RKO (cell line): Measurements from ENCODE around the gene ZNF595.
"Not testable (repeated sequence)": the region's sequence is repeated elsewhere in the genome, so short reads cannot be mapped to it uniquely, and the experiment has no call there.

ENCODE experiments used
- DNase-seq: peaks from one replicate; pipeline ENCODE4 v3.0.0-alpha.2; 2016; ENCODE audit warnings: low spot score

ZNF595 gene

DNA sequence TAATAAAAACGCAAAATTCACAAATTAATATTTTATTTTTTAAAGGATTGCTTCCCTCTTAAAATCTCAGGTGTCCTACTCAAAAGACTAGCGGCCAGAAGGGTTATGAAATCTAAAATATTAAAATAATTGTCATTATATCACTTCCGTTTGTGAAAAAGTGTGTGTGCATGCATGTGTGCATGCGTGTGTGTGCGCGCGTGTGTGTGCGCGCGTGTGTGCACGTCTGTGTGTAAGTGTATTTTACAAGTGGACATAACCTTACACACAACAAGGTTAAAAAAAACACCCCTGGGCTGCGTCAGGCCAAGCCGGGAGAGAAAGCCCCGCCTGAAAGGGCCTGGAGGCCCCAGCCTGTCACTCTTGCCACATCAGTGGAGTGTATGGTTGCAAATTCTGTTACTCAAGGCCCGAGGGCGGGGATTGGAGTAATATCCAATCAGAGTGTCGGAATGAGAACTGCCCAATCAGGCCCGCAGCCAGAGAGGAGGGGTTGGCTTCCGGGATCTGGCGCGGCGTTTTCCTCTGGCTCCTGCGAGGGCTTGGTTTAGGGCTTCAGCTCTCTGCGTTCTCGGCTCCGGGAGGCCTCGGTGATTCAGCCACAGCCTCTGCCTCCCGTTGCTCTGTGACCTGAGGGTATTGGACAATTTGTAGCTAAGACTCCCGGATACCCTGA, at the start of gene ZNF595:
TSS of gene ZNF595 (plus strand) at position 518 of the 676 bp plus-strand sequence. CDS start 168 bp downstream, outside the sequence.
- not testable (repeated sequence) for DNase-seq

- not testable (repeated sequence) for DNase-seq
These were observed 42.9 kb upstream of the ZNF595 start for GRCh38 chr4:9937-10870.

GRCh38 chr4:11095-11815, 41.9 kb upstream of the ZNF595 start:
- DNase-seq, result not testable (repeated sequence)

GRCh38 chr4:11816-12417, 41.2 kb upstream of the ZNF595 start:
- peak; percentile 56 for DNase-seq

- not testable (repeated sequence) for DNase-seq
These were observed 35.0 kb upstream of the ZNF595 start for GRCh38 chr4:18128-18527.

DNA sequence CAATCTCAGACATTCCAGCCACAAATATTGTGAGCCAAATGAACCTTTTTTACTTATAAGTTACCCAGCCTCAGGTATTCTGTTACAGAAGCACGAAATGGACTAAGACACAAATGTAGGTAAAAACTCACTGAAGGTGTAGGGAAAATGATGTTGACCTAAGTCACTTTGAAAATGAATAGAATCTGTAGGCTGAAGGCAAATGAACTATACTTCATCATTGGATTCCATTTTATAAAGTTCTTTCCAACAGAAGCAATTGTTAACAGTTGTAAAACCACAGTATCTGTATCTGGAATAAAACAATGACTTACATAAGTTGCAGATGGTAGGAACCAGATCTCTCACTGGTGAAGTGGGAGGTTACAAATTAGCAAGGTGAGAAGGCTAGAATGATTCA, 34.5 kb upstream of the ZNF595 start:
- not testable (repeated sequence) for DNase-seq

DNA sequence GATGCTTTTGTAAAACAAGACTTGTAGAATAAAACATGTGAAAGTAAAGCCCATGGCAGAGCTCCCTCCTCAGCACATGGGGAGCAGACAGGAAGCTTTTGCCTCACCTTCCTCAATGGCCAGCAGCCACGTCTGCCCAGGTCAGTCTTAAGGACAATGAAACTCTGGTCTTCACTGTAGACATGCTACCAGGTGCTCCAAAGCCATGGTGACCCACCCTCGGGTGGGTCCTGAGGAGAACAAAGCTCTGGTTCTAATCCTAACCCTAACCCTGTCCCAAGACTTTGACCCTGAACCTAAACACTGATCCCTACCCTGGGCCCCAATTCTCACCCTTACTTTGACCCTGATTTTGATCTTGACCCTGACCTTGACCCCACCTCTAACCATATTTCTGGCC, 30.2 kb upstream of the ZNF595 start:
- not testable (repeated sequence) for DNase-seq

GRCh38 chr4:24359-24758, 28.8 kb upstream of the ZNF595 start:
- DNase-seq, result not testable (repeated sequence)

DNA sequence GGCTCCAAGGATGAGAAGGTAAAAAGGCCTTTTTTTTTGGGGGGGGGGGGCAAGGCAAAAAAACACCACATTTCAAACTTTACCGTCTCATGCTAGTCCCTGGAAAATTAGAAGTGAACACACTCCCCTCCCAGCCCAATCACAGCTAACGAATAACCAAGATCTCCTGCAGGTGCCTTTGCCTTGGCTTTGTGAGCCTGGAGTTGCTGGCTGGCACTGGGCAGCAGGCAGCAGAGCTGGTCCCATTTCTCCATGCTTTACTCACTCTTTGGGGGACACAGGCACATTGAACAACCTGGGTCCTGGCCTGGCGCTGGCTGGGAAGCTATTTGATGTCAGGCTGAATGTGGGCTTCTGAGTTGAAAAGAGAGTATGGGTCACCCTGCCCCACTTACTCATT, 25.6 kb upstream of the ZNF595 start:
- not testable (repeated sequence) for DNase-seq

- DNase-seq, result not testable (repeated sequence)
These were observed 24.2 kb upstream of the ZNF595 start for GRCh38 chr4:28767-29542.

DNA sequence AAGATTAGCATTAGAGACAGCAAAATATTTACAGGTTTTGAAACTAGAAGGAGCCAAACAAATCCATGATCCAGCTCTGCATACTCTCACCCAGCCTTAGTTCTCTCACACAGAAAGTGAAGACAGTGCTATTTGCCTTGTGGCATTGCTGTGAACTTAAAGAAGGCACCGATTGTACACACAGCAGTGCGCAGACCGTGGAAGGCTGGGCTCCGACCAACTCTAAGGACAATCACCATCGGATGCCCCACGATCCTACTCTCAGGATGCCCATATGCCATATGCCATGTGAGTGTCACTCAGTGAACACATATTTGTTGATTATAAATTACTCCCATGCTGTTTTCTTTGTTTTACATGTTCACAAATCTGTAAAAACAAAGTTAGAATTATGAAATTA, 19.8 kb upstream of the ZNF595 start:
- not testable (repeated sequence) for DNase-seq

DNA sequence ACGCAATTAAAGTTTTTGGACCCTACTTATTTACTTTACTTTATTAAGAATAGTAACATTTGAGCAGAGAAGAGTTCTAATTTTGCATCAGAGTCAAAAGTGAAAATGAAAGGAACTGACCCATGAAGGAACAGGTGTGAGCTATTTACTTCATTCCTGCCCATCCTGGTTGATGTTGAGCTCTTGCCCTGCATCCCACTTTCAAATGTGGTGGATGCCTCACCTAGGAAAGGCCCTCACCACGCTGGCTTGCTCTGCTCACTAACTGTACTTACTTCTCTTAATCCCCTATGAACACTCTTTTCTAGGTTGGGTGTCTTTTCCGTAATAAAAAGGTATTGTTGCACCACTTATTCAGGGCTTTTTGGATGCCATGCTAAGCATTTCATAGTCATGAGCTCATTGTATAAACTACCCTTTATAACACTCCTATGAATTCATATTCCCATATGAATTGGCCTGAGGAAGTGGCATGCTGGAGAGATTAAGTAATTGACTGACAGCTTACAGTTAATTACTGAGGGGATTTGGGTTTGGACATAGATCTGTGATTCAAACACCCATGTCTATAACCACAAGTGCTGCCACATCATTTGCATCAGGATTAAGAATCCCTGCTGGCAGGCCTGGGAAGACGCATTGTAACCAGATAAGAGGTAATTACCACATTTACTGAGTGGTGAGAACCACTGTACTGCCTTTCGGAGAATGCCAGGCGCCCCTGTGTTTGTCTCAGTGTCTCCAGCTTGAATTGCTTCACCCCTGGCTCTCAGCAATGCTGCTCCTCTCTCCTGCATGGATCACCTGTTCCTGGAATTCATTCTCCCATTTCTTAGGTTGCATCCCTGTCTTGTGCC, 16.3 kb upstream of the ZNF595 start:
- not testable (repeated sequence) for DNase-seq

- DNase-seq, result not testable (repeated sequence)
These were observed 14.9 kb upstream of the ZNF595 start for GRCh38 chr4:38202-38601.

- not testable (repeated sequence) for DNase-seq
These were observed 9.7 kb upstream of the ZNF595 start for GRCh38 chr4:43375-43774.

DNA sequence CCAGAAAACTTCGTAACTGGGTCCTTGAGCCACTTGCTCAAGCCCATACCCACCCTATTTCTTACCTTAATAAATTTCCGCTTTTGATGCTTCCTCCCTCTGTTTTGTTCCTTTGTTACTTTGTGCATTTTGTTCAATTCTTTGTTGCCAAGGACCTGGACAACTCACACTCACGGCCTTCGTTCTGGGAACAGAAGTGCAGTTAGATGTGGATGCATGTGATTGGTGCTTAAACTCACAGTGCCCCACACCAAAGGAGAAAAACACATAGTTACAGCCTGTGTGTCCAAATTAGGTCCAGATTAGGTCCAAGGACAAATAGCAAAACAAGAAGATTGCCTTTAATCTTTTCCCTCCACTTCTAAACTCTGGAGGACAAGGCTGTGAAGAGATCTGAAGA, 1.9 kb upstream of the ZNF595 start:
- not testable (repeated sequence) for DNase-seq

- DNase-seq, result not testable (repeated sequence)
These were observed 1.4 kb upstream of the ZNF595 start for GRCh38 chr4:51655-52277.

DNA sequence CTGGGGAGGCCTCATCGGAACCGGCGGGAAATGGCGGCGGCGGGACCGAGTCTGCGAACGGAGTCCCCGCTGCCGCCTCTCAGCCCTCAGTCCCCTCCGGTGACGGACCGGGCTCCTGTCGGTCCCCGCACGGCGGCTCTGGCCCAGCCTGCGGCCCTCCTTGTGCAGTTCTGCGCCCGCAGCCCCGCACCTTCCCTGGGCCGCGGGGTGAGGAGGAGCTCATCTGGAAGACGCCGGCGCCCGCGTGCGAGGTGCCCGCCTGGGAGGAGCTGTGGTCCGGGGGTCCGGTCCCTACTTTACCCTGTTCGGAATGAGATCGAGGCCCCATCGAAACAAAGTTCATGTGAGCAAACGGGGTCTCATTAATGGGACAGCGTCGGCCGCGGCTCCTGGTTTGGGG, 400 bp downstream of the ZNF595 start:
- not testable (repeated sequence) for DNase-seq

GRCh38 chr4:64733-65132, 11.6 kb downstream of the ZNF595 start:
- not testable (repeated sequence) for DNase-seq

DNA sequence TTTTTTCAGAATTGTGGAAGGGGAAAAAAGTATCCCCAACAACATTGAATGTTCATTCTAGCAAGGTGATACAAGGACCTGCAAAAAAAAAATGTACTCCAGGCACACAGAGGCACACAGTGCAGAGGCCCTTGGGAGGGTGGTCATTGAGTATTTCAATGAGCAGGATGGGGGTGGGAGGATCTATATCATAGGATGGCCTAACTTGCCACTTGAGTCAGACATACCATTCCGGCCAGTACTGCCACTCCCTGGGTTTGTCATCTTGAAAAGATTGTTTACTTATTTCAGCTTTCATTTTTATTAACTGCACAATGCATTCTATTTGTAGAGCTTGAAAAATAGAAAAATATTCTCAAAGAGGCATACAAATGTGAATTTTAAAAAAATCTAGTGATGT, 18.7 kb downstream of the ZNF595 start:
- DNase-seq, result no peak

- DNase-seq, result no peak
These were observed 32.8 kb downstream of the ZNF595 start for GRCh38 chr4:85951-86350.
